Activated T-cell treated with anti-CD3 and anti-CD28 coated beads for 48 hours (primary cell): ENCODE data around the gene CEP78.
"Not testable (repeated sequence)": the region's sequence is repeated elsewhere in the genome, so short reads cannot be mapped to it uniquely, and the experiment has no call there.

Source experiments
- DNase-seq: peaks from one replicate; pipeline ENCODE4 v3.0.0-alpha.2; 2020; ENCODE audit warnings: low read depth

CEP78 gene

GRCh38 chr9:78235256-78235761 is 566 bp upstream of the CEP78 start:
- DNase-seq: no peak

GRCh38 chr9:78236551-78236910 is 656 bp downstream of the CEP78 start:
- DNase-seq: no peak

- DNase-seq: no peak
Measured at GRCh38 chr9:78238046-78239038, 2.5 kb downstream of the CEP78 start.

GRCh38 chr9:78239506-78239905 is 3.6 kb downstream of the CEP78 start:
- no peak for DNase-seq

- DNase-seq: no peak
Measured at GRCh38 chr9:78242041-78242440, 6.2 kb downstream of the CEP78 start.

GRCh38 chr9:78243130-78243529 is 7.3 kb downstream of the CEP78 start:
- DNase-seq: no peak

- no peak for DNase-seq
Measured at GRCh38 chr9:78245401-78245800, 9.5 kb downstream of the CEP78 start.

GRCh38 chr9:78248635-78249034 is 12.8 kb downstream of the CEP78 start:
- DNase-seq: no peak

GRCh38 chr9:78249542-78249941 is 13.7 kb downstream of the CEP78 start:
- DNase-seq: no peak

- DNase-seq: no peak
Measured at GRCh38 chr9:78252616-78253015, 16.7 kb downstream of the CEP78 start.

GRCh38 chr9:78253285-78253684 is 17.4 kb downstream of the CEP78 start:
- no peak for DNase-seq

GRCh38 chr9:78261403-78262001 is 25.6 kb downstream of the CEP78 start:
- DNase-seq: no peak

- DNase-seq: no peak
Measured at GRCh38 chr9:78262655-78263054, 26.8 kb downstream of the CEP78 start.

GRCh38 chr9:78267889-78268288 is 32.0 kb downstream of the CEP78 start:
- DNase-seq: no peak

GRCh38 chr9:78269784-78270183 is 33.9 kb downstream of the CEP78 start:
- no peak for DNase-seq

GRCh38 chr9:78272307-78272706 is 36.4 kb downstream of the CEP78 start:
- DNase-seq: no peak

- DNase-seq: no peak
Measured at GRCh38 chr9:78273761-78274160, 37.9 kb downstream of the CEP78 start.

- DNase-seq: no peak
Measured at GRCh38 chr9:78278177-78278777, 42.4 kb downstream of the CEP78 start.

- DNase-seq: no peak
Measured at GRCh38 chr9:78278801-78279200, 42.9 kb downstream of the CEP78 start.

GRCh38 chr9:78280982-78281668 is 45.2 kb downstream of the CEP78 start:
- DNase-seq: no peak

GRCh38 chr9:78284181-78284580 is 48.3 kb downstream of the CEP78 start:
- not testable (repeated sequence) for DNase-seq

- DNase-seq: no peak
Measured at GRCh38 chr9:78286125-78286524, 50.2 kb downstream of the CEP78 start.
